H9 (cell line): ENCODE results near the gene FCMR. TPM values are rescaled to one million over a fixed set of nuclear protein-coding genes. Genes with fewer than 3 reads are reported as not detected.

Source experiments
- DNase-seq: peaks from one replicate; pipeline ENCODE4 v3.0.0-alpha.2; 2017
- H2AFZ ChIP-seq: one replicate; pipeline ENCODE4 v1.6.1; 2013; ENCODE audit warnings: mild to moderate bottlenecking, low read length, control low read depth, moderate library complexity
- H2AK5ac ChIP-seq: 2 replicates; pipeline ENCODE4 v1.6.1; 2013; ENCODE audit warnings: low read length, control low read depth, mixed read lengths; ENCODE audit not compliant: insufficient read length
- H2BK120ac ChIP-seq: one replicate; pipeline ENCODE4 v1.6.1; 2013; ENCODE audit warnings: low read depth, mild to moderate bottlenecking, low read length, control low read depth, inconsistent platforms; ENCODE audit not compliant: poor library complexity, severe bottlenecking
- H2BK12ac ChIP-seq: 2 replicates; pipeline ENCODE4 v1.6.1; 2013; ENCODE audit warnings: low read length, control low read depth, mixed read lengths, low read depth; ENCODE audit not compliant: insufficient read length
- H2BK15ac ChIP-seq: 2 replicates; pipeline ENCODE4 v1.6.1; 2013; ENCODE audit warnings: low read depth, low read length, control low read depth
- H2BK20ac ChIP-seq: one replicate; pipeline ENCODE4 v1.6.1; 2013; ENCODE audit warnings: low read depth, mild to moderate bottlenecking, low read length, control low read depth, inconsistent platforms; ENCODE audit not compliant: poor library complexity, severe bottlenecking
- H2BK5ac ChIP-seq: 2 replicates; pipeline ENCODE4 v1.6.1; 2013; ENCODE audit warnings: low read length, control low read depth, mixed read lengths; ENCODE audit not compliant: insufficient read length
- H3K14ac ChIP-seq: 2 replicates; pipeline ENCODE4 v1.6.1; 2013; ENCODE audit warnings: low read length, control low read depth; ENCODE audit not compliant: insufficient read depth
- H3K18ac ChIP-seq: 2 replicates; pipeline ENCODE4 v1.6.1; 2013; ENCODE audit warnings: low read depth, mild to moderate bottlenecking, mixed read lengths, low read length, control low read depth; ENCODE audit not compliant: insufficient read length
- H3K23ac ChIP-seq: 2 replicates; pipeline ENCODE4 v1.6.1; 2013; ENCODE audit warnings: low read length, control low read depth, mixed read lengths, low read depth; ENCODE audit not compliant: insufficient read length
- H3K23me2 ChIP-seq: 2 replicates; pipeline ENCODE4 v1.6.1; 2013; ENCODE audit warnings: low read depth, mild to moderate bottlenecking, mixed read lengths, low read length, control low read depth; ENCODE audit not compliant: insufficient read length, poor library complexity, severe bottlenecking
- H3K27ac ChIP-seq: 2 replicates; pipeline ENCODE4 v1.5.1; 2013; ENCODE audit warnings: low read length, control low read depth, mixed read lengths, low read depth; ENCODE audit not compliant: insufficient read length
- H3K27me3 ChIP-seq: 2 replicates; pipeline ENCODE4 v1.6.1; 2013; ENCODE audit warnings: low read length, control low read depth, inconsistent platforms; ENCODE audit not compliant: insufficient read depth
- H3K4ac ChIP-seq: 2 replicates; pipeline ENCODE4 v1.6.1; 2013; ENCODE audit warnings: low read depth, mild to moderate bottlenecking, control low read depth, inconsistent platforms, low read length, moderate library complexity
- H3K4me1 ChIP-seq: 2 replicates; pipeline ENCODE4 v1.6.1; 2013; ENCODE audit warnings: low read length, control low read depth, inconsistent platforms; ENCODE audit not compliant: insufficient read depth
- H3K4me2 ChIP-seq: 2 replicates; pipeline ENCODE4 v1.6.1; 2013; ENCODE audit warnings: low read length, control low read depth, mixed read lengths; ENCODE audit not compliant: insufficient read length, insufficient read depth
- H3K56ac ChIP-seq: 2 replicates; pipeline ENCODE4 v1.6.1; 2013; ENCODE audit warnings: low read depth, mild to moderate bottlenecking, mixed read lengths, low read length, control low read depth; ENCODE audit not compliant: insufficient read length
- H3K79me1 ChIP-seq: 2 replicates; pipeline ENCODE4 v1.6.1; 2013; ENCODE audit warnings: low read depth, mild to moderate bottlenecking, moderate library complexity, low read length, control low read depth, inconsistent platforms; ENCODE audit not compliant: insufficient read depth, poor library complexity, severe bottlenecking
- H3K79me2 ChIP-seq: 2 replicates; pipeline ENCODE4 v1.6.1; 2013; ENCODE audit warnings: low read length, control low read depth, inconsistent platforms; ENCODE audit not compliant: insufficient read depth
- H3K9ac ChIP-seq: 2 replicates; pipeline ENCODE4 v1.6.1; 2013; ENCODE audit warnings: low read length, control low read depth, mixed read lengths; ENCODE audit not compliant: insufficient read length; ENCODE audit errors: extremely low read depth
- H3K9me3 ChIP-seq: one replicate; pipeline ENCODE4 v1.6.1; 2013; ENCODE audit warnings: low read depth, low read length, inconsistent platforms; ENCODE audit not compliant: control insufficient read depth
- H3T11ph ChIP-seq: one replicate; pipeline ENCODE4 v1.6.1; 2013; ENCODE audit warnings: mild to moderate bottlenecking, low read length, control low read depth, inconsistent platforms
- H4K20me1 ChIP-seq: one replicate; pipeline ENCODE4 v1.6.1; 2013; ENCODE audit not compliant: control insufficient read depth, insufficient read length, insufficient read depth
- H4K5ac ChIP-seq: 2 replicates; pipeline ENCODE4 v1.6.1; 2013; ENCODE audit warnings: low read depth, mild to moderate bottlenecking, mixed read lengths, low read length, control low read depth; ENCODE audit not compliant: insufficient read length
- H4K8ac ChIP-seq: replicated peaks from 2 replicates; pipeline ENCODE4 v1.6.1; 2013; ENCODE audit warnings: low read length, control low read depth, mixed read lengths, low read depth; ENCODE audit not compliant: insufficient read length
- H4K91ac ChIP-seq: 2 replicates; pipeline ENCODE4 v1.6.1; 2013; ENCODE audit warnings: low read depth, mild to moderate bottlenecking, moderate library complexity, mixed read lengths, low read length, control low read depth; ENCODE audit not compliant: insufficient read length
- H3K27ac Mint-ChIP-seq, 3 experiments: 2 replicates in 2 of 3; 3 replicates in 1 of 3; pipeline ENCODE4 v1.8.0; 2020 to 2021; ENCODE audit warnings: mixed read lengths in 3 of 3, mild to moderate bottlenecking in 1 of 3, moderate library complexity in 1 of 3
- H3K27me3 Mint-ChIP-seq: 2 replicates; pipeline ENCODE4 v1.8.0; 2021; ENCODE audit warnings: low read depth, mild to moderate bottlenecking, moderate library complexity, mixed read lengths
- H3K36me3 Mint-ChIP-seq, 3 experiments: 2 replicates in 2 of 3; 3 replicates in 1 of 3; pipeline ENCODE4 v1.8.0; 2020 to 2021; ENCODE audit warnings: low read depth in 3 of 3, mixed read lengths in 3 of 3; ENCODE audit not compliant: insufficient read depth in 1 of 3
- H3K4me1 Mint-ChIP-seq, 2 experiments: 2 replicates each; pipeline ENCODE4 v1.8.0; 2020; ENCODE audit warnings: mixed read lengths in 2 of 2
- H3K4me3 Mint-ChIP-seq, 2 experiments: 2 replicates in 1 of 2; 3 replicates in 1 of 2; pipeline ENCODE4 v1.8.0; 2020 to 2021; ENCODE audit warnings: mild to moderate bottlenecking in 2 of 2, mixed read lengths in 2 of 2, moderate library complexity in 1 of 2
- H3K9me3 Mint-ChIP-seq, 2 experiments: 2 replicates in 1 of 2; 3 replicates in 1 of 2; pipeline ENCODE4 v1.8.0; 2020; ENCODE audit warnings: mild to moderate bottlenecking in 2 of 2, mixed read lengths in 2 of 2, moderate library complexity in 1 of 2
- CTCF ChIP-seq: fragments of 200-600 bp; sonication (generic); conservative IDR thresholded peaks from 3 replicates; pipeline ENCODE4 v1.8.0; 2021; ENCODE audit warnings: antibody characterized with exemption, mild to moderate bottlenecking
- WGBS: extraction: QIAGEN DNeasy Blood & Tissue Kit; methylation state at CpG from one replicate; pipeline ENCODE4 v1.1.7; 2013; ENCODE audit warnings: missing lambda C conversion rate, low lambda C conversion rate, mixed read lengths; ENCODE audit not compliant: insufficient read length; ENCODE audit errors: extremely low coverage; 5-methylcytosine and 5-hydroxymethylcytosine counted together
- total RNA-seq: library from RNA; stranded (reverse); gene quantifications from 2 replicates; pipeline ENCODE4 v1.2.1, GENCODE V29; 2021

The FCMR gene
- total RNA-seq, 1 experiment from 2014 or later = not detected

GRCh38 chr1:206952171-206952570, 30.4 kb upstream of the FCMR start:
- no peak overlapping the region for H2BK20ac ChIP-seq
- no peak overlapping the region for H2BK12ac ChIP-seq
- H3K4me3 Mint-ChIP-seq = no peak overlapping the region
- H3K9me3 ChIP-seq = no peaks in the 10 kb centered on the region
- H3K36me3 Mint-ChIP-seq = no peaks in the 10 kb centered on the region; a peak in 1 of 7 replicates
- no peak overlapping the region for H3K56ac ChIP-seq
- H3K4me1 ChIP-seq = no peaks in the 10 kb centered on the region
- H4K8ac ChIP-seq = no peak overlapping the region
- TF ChIP-seq CTCF = no peak
- no peak overlapping the region for H4K91ac ChIP-seq
- H3K23ac ChIP-seq = no peak overlapping the region
- H3K79me2 ChIP-seq = no peaks in the 10 kb centered on the region
- H3K27ac Mint-ChIP-seq = no peak overlapping the region; a peak in 1 of 7 replicates
- H4K5ac ChIP-seq = no peak overlapping the region
- no peak overlapping the region for H3K4me2 ChIP-seq
- no peak overlapping the region for H2AK5ac ChIP-seq
- no peak overlapping the region for H2BK15ac ChIP-seq
- no peak for DNase-seq
- H3K27me3 Mint-ChIP-seq = peaks cover 20% of the 10 kb centered on the region
- no peak overlapping the region for H3K9ac ChIP-seq
- no peak overlapping the region for H2AFZ ChIP-seq
- no peak overlapping the region for H3K4ac ChIP-seq
- H3K9me3 Mint-ChIP-seq = no peaks in the 10 kb centered on the region
- peaks cover 0 to 6% of the 10 kb centered on the region in 2 experiments; a peak in 2 of 4 replicates for H3K4me1 Mint-ChIP-seq
- no peak overlapping the region for H2BK5ac ChIP-seq
- no peaks in the 10 kb centered on the region for H4K20me1 ChIP-seq
- no peak overlapping the region for H3K18ac ChIP-seq
- H3K14ac ChIP-seq = no peak overlapping the region
- no CpG with 5 or more reads among the region's 4 CpGs for WGBS
- no peak overlapping the region for H3T11ph ChIP-seq
- H3K27me3 ChIP-seq = no peaks in the 10 kb centered on the region
- no peak overlapping the region for H2BK120ac ChIP-seq
- no peaks in the 10 kb centered on the region for H3K23me2 ChIP-seq
- H3K79me1 ChIP-seq = no peaks in the 10 kb centered on the region
- H3K27ac ChIP-seq = no peak overlapping the region
